GM18499 (cell line): ENCODE measurements around the gene POM121.
"Not testable (repeated sequence)": the region's sequence is repeated elsewhere in the genome, so short reads cannot be mapped to it uniquely, and the experiment has no call there.

Experiments
- ATAC-seq: cut with Tn5 transposase; IDR thresholded peaks from one replicate; pipeline ENCODE4 v1.9.1; 2021; ENCODE audit warnings: moderate number of reproducible peaks; ENCODE audit not compliant: insufficient read depth, unreplicated experiment

POM121 gene

GRCh38 chr7:72990146-72990913 is 65.4 kb downstream of the POM121 start:
- not testable (repeated sequence) for ATAC-seq

- ATAC-seq, result not testable (repeated sequence)
Observed at GRCh38 chr7:72995484-72995883, 70.6 kb downstream of the POM121 start.

GRCh38 chr7:72997447-72997846 is 72.6 kb downstream of the POM121 start:
- ATAC-seq, result not testable (repeated sequence)

- ATAC-seq, result not testable (repeated sequence)
Observed at GRCh38 chr7:72997887-72998468, 73.1 kb downstream of the POM121 start.
